ENCODE data around the gene PBX2.

PBX2 gene

DNA sequence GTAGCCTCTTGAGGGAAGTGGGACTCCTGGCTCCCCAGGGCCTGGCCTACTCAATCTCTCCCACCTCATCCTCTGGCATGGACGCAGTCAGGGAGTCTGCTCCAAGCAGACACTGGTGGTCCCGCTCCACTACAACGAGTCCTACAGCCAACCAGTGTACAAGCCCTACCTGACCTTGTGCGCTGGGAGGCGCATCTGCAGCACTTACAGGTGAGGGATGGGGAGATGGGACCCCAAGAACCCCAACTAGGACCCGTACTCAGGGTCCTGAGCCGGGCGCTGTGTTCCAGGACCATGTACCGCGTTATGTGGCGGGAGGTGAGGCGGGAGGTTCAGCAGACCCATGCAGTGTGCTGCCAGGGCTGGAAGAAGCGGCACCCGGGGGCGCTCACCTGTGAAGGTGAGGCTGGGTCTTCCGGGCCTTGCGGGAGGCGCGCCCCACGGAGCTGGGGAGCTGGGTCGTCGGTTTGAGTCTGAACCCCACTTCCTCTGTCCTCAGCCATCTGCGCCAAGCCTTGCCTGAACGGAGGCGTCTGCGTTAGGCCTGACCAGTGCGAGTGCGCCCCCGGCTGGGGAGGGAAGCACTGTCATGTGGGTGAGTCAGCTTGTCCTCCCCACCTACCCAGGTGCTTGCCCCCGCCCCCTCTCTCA, 23.5 kb downstream of the PBX2 start:
- FAIRE-seq = no peak
- DNase-seq (ENCODE audit: insufficient read length, low spot score) = no peak
- TF ChIP-seq POLR2A (IDR thresholded peaks at IDR 0.05; ENCODE audit: low read depth, low read length) = no peak

DNA sequence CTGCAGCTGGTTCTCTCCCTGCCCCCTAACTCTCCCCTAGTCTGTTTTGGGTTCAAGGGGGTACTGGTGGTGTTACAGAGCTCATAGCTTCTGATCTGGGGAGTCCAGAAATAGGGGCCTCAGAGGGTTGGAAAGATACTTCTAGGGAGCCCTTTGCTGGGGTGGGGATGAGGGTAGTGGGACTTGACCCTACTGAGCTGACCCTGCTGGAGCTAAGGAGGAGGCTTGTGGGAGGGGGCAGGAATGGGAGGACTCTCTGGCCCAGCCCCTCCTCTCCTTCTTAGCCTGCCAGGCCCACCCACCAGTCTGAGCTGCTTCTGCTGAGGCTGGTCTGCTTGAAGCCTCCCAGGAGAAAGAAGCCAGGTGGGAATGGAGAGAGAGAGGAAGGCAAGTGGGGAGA, 25.7 kb downstream of the PBX2 start, which contains the start of gene EGFL8:
TSS of gene EGFL8 (plus strand) at position 301 of the 400 bp plus-strand sequence. CDS start 1,571 bp downstream, outside the sequence.
- no peak for TF ChIP-seq POLR2A (IDR thresholded peaks at IDR 0.05; ENCODE audit: low read depth, low read length)
- DNase-seq (ENCODE audit: insufficient read length, low spot score) (no peak), FAIRE-seq (no peak)

DNA sequence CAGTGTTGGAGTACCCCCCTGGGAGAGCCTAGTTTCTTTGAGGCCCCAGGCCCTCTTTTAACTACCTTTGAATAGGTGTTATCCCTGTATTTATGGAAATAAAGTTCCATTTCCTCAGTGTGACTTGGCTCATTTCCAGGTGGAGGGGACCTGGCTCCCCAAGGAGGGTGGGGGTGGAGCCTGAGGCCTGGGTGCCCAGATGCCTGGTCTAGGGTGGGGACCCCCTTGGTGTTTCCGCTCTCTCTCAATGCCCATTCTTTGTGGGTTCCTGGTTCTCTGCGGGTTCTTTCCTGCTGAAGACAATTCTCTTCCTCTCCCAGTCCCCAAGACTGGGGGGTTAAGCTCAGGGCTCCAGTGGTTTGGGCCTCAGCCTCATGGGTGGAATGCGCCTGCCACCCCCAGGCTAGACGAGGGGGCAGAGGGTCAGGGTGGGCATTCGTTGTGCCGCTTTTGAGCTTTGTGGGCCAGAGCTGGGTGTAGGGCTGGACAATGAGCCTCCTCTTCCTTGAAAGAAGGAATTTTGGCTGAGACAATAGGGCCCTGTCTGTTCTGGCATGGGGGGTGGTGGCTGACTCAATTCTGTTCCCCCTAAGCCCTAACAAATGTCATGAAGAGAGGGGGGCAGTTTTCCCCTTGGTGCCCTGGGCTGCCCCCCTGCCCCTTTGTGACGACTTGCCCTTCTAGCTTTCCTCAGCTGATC, 26.3 kb downstream of the PBX2 start:
- FAIRE-seq = no peak
- no peak for DNase-seq (ENCODE audit: insufficient read length, low spot score)
- TF ChIP-seq POLR2A (IDR thresholded peaks at IDR 0.05; ENCODE audit: low read depth, low read length) = no peak

DNA sequence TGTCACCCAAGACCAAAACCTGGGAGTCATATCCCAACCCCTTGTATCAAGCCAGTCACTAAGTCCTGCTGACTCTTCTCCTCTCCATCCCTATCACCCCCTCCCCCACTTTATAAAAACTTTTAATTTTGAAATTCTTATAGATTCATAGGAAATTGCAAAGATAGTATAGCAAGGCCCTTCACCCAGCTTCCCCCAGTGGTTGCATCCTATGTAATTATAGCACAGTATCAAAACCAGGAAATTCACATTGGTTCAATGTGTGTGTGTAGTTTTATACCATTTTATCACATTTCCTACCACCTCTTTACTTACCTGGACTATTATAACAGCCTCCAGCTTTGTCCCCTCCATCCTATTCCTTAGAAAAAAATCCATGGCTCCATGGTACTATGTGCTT, 31.9 kb downstream of the PBX2 start:
- DNase-seq (ENCODE audit: insufficient read length, low spot score) (no peak), FAIRE-seq (no peak)
- no peak for TF ChIP-seq POLR2A (IDR thresholded peaks at IDR 0.05; ENCODE audit: low read depth, low read length)

DNA sequence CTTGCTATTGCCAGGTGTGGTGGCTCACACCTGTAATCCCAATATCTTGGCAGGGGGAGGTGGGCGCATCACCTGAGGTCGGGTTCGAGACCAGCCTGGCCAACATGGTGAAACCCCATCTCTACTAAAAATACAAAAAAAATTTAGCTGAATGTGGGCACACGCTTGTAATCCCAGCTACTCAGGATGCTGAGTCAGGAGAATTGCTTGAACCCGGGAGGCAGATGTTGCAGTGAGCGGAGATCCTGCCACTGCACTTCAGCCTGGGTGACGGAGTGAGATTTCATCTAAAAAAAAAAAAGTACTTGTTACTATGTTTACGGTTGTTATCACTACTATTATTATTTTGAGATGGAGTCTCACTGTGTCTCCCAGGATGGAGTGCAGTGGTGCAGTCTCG, 33.1 kb downstream of the PBX2 start:
- no peak for FAIRE-seq
- no peak for DNase-seq (ENCODE audit: insufficient read length, low spot score)
- TF ChIP-seq POLR2A (IDR thresholded peaks at IDR 0.05; ENCODE audit: low read depth, low read length) = no peak

DNA sequence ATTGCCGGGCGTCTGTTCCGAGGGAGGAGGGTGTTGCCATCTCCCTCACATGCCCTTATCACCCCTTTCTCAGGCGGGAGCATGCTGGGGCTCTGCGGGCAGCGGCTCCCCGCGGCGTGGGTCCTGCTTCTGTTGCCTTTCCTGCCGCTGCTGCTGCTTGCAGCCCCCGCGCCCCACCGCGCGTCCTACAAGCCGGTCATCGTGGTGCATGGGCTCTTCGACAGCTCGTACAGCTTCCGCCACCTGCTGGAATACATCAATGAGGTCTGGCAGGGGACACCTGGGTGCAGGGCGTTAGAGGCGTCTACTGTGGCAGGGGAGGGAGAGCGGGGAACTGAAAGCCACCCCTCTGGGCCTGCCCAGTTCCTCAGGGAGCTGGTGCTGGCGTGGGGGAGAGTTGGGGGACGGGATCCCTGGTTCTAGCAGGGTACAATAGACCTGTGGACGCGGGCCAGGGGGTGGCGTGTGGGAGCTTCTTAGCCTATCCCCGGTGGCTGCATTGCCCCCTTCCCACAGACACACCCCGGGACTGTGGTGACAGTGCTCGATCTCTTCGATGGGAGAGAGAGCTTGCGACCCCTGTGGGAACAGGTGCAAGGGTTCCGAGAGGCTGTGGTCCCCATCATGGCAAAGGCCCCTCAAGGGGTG, 35.4 kb downstream of the PBX2 start:
- DNase-seq (ENCODE audit: insufficient read length, low spot score) = peak; percentile 64
- no peak for TF ChIP-seq POLR2A (IDR thresholded peaks at IDR 0.05; ENCODE audit: low read depth, low read length)
- no peak for FAIRE-seq

DNA sequence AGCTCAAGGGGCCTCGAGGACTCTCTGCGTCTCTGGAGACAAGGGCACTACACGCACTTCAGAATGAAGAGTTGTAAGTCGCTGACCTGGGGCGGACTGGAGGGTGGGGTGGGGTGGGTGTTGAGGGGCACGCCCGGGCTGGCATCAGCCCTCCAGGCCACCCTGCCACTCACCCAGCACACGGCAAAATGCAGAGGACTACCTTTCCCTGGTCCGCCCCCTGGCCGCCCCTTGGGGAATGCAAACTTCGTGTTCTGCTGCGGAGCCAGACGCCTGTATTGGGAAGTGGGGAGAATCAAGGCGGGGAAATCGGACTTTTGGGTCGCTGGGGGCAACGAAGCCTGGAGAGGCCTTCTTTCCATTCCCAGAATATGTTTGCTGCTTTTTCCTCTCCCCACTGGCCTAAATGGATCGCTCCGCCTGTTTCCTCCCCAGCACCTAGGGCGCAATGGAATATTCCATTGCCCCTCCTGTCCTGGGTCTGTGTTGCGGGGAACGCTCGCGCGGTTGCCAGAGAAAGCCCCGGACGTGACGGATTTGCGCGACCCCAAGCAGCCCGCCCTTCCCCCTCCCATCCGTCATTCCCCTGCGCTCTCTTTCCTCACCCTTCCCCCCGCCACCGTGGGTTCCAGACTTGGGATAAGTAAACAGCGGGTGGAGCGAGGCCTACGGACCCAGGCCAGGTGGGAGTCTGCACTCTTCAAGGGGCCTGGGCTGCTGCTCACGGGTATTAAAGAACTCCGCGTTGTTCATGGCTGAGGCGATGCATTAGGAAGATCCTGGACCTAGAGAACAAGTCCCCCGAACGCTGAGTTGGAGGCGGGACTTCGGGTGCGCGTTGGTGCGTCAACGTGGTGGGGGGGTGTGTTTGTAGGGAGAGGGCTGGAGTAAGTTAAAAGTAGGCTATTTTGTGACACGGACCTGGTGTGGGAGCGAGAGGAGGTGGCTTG, 36.2 kb downstream of the PBX2 start, which contains the start of gene PPT2:
TSS of gene PPT2 (plus strand) at position 578 of the 950 bp plus-strand sequence. CDS start 454 bp downstream, outside the sequence.
- peak; percentile 86 for DNase-seq (ENCODE audit: insufficient read length, low spot score)
- FAIRE-seq = peak; percentile 66
- TF ChIP-seq POLR2A (IDR thresholded peaks at IDR 0.05; ENCODE audit: low read depth, low read length) = peak; percentile 8; the same call in 1 of the 2 replicates

DNA sequence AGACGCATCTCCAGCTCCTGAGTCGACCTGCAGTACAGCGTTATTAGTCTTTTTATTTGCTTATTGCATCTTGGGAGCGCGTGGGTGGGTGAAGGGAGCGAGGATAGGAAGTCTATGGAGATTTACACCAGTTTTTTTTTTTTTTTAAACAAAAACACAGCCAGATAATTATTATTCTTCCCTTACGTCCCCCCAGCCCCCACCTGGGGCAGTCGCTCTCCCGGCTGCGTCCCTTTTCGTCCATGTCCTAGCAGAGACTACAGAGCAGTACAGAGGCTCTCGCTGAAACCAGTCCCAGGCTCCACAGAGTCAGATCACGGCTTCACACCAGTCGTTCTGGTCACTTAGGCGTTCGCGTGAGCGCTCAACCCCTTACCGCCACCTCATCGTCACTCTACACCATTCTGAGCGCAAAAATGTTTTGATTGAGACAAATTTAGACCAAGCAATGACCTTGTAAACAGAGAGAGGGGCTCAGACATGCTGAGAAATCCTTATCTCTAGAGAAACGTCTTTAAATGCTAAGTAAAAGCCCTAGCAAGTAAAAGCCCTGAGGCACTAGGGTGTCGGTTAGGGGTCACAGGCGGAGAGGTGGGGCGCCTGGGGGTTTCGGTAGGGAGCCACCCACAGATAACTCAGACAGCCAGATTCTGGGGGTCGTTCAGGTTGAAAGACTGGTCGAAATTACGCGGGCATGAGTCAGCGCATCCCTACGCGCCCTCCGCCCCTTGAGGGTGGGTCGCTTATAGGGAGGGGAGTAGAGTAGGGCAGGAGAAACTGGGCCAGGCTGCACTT, 37.0 kb downstream of the PBX2 start:
- FAIRE-seq (no peak), DNase-seq (ENCODE audit: insufficient read length, low spot score) (no peak)
- no peak for TF ChIP-seq POLR2A (IDR thresholded peaks at IDR 0.05; ENCODE audit: low read depth, low read length)

DNA sequence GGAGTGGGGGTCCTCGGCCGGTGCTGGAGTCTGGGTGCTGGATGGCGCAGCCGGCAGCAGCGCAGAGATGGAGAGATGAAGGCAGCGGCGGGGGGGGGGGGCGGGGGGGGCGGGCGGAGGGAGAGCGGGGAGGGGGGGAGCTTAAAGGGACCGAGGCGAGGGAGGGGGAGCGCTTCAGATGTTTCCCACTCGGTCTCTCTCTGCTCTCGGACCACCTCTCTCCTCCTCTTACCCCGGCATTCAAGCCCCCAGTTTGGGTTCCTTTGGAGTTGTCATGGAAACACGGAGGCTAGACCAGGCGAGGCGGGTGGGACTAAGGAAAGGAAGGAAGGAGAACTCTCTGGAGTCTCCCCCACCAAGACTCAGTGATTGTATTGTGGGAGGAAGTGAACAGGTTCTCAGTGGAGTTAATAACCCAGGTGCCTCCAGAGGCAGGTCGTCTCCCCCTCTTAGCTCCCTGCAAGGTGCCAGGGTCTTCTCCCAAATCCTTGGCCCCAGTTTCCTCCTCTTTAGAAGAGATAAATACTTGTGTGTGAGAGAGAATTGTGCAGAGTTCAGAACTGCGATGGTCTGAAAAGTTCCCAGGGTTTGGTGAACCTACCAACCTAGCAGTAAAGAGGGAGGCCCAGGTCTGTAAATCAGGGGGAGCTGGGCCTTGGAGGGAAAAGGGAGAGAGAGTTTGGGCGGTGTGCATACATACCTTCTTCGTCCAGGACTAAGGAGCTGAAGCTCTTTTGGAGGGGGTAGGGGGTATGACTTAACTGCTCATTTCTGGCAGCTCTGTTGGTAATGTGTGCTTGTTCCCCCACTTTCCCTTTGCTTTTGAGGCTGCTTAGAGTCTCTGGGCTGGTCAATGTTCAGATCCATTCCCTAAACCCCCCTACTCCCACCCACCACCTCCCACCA, 37.9 kb downstream of the PBX2 start, which contains the start of gene PRRT1:
TSS of gene PRRT1 (minus strand) at position 77 of the 906 bp plus-strand sequence. CDS start 112 bp downstream, outside the sequence.
- FAIRE-seq (no peak), DNase-seq (ENCODE audit: insufficient read length, low spot score) (no peak)
- no peak for TF ChIP-seq POLR2A (IDR thresholded peaks at IDR 0.05; ENCODE audit: low read depth, low read length)

DNA sequence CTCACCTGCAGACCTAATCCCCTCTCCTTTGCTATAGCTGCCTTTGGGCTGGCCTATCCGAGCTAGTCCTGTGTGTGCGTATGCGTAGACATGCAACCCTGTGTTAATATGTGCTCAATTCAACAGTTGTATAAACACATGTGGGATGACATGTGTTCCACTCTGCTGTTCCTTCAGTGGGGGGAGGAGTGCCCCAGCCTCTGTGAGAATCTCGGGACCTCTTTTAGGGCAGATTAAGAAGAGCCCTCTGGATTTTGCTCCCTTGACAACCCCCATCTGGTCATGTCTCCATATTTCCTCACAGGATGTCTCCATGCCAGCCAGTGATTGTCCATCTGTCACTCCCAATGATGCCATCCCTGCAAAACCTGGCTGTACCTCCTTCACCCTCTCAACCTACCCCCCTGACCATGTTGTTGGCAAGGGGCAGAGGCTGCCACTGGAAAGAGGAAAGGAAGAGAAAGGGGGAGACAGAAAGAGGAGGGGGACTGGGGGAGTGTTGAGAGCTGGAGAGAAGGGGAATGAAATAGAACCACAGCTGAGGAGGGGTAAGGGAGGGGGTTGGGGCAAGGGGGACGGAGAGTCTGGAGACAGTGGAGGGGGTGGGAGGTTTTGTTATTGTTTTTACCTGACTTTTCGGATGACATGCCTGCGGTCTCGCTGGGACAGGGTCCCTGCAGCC, 38.7 kb downstream of the PBX2 start:
- no peak for FAIRE-seq
- no peak for DNase-seq (ENCODE audit: insufficient read length, low spot score)
- no peak for TF ChIP-seq POLR2A (IDR thresholded peaks at IDR 0.05; ENCODE audit: low read depth, low read length)
